ENCODE measurements around the gene GPATCH1. TPM values are rescaled to one million over a fixed set of nuclear protein-coding genes. Genes with fewer than 3 reads are reported as not detected.

The GPATCH1 gene
- total RNA-seq, 2 donors from 2014 or later, result 11.6 to 18.9 TPM

DNA sequence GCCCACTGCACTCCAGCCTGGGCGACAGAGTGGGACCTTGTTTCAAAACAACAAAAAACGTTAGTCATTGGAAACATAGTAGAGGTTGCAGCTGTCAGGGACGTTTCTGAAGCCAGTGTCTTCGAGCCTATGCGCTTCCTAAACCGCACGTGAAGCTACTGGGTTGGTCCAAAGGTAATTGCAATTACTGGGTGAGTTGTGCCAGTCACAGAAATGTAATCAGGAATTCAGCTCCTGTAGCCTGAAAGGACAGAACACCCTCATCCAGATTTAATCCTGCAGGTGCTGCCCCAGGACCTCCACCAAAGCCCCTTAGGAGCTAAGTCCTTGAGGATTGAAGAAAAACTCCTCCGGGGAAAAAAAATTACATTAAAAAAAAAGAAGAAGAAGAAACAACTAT, 13.9 kb upstream of the GPATCH1 start:
- Mint-ChIP-seq H3K9me3 (no peaks in the 10 kb centered on the region), H3K27me3 (ENCODE audit: low read depth) (peaks cover 15% of the 10 kb centered on the region), H3K36me3 (ENCODE audit: insufficient read depth in 2 of 2) (no peaks in the 10 kb centered on the region), H3K4me3 (no peak overlapping the region), H3K27ac (no peak overlapping the region), H3K4me1 (ENCODE audit: low read depth) (peaks cover 4% of the 10 kb centered on the region)
- DNase-seq, result no peak
- ATAC-seq (replicated peaks in 1 of 2), result no peak

DNA sequence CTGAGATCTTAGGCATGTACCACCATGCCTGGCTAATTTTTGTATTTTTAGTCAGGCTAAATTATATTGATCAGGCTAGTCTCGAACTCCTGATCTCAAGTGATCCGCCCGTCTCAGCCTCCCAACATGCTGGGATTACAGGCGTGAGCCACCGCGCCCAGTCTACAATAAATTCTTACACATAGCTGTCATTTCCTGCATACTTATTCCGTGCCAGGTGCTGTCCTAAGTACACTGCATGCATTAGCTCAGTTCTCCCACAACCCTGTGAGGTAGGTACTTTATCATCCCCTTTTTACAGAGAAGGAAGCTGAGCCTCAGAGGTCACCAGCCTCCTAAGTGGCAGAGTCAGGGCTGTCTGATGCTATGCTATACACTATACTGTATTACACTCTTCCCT, 9.1 kb upstream of the GPATCH1 start:
- no peaks in the 10 kb centered on the region for H3K36me3 Mint-ChIP-seq (ENCODE audit: insufficient read depth in 2 of 2)
- DNase-seq (no peak), ATAC-seq (replicated peaks in 1 of 2) (no peak)
- H3K4me1 Mint-ChIP-seq (ENCODE audit: low read depth), result no peaks in the 10 kb centered on the region
- no peaks in the 10 kb centered on the region for H3K27me3 Mint-ChIP-seq (ENCODE audit: low read depth)
- no peak overlapping the region for H3K27ac Mint-ChIP-seq
- H3K9me3 Mint-ChIP-seq, result no peaks in the 10 kb centered on the region
- H3K4me3 Mint-ChIP-seq, result no peak overlapping the region

DNA sequence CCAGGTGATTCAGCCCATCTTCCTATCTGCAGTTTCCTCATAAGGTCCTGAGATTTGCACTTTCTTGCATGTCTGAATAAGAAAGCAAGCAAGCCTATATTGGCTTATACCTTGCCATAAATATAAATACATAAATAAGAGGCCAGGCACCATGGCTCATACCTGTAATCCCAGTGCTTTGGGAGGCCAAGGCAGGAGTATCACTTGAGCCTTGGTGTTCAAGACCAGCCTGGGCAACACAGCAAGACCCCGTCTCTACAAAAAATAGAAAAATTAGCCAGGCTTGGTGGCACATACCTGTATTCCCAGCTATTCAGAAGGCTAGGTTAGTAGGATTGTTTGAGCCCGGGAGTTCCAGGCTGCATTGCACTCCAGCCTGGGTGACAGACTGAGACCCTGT, 5.5 kb upstream of the GPATCH1 start:
- H3K4me3 Mint-ChIP-seq, result no peak overlapping the region
- H3K27me3 Mint-ChIP-seq (ENCODE audit: low read depth), result no peaks in the 10 kb centered on the region
- H3K36me3 Mint-ChIP-seq (ENCODE audit: insufficient read depth in 2 of 2), result no peaks in the 10 kb centered on the region
- DNase-seq (no peak), ATAC-seq (replicated peaks in 1 of 2) (no peak)
- H3K9me3 Mint-ChIP-seq, result no peaks in the 10 kb centered on the region
- H3K27ac Mint-ChIP-seq, result no peak overlapping the region
- H3K4me1 Mint-ChIP-seq (ENCODE audit: low read depth), result peaks cover 8% of the 10 kb centered on the region

DNA sequence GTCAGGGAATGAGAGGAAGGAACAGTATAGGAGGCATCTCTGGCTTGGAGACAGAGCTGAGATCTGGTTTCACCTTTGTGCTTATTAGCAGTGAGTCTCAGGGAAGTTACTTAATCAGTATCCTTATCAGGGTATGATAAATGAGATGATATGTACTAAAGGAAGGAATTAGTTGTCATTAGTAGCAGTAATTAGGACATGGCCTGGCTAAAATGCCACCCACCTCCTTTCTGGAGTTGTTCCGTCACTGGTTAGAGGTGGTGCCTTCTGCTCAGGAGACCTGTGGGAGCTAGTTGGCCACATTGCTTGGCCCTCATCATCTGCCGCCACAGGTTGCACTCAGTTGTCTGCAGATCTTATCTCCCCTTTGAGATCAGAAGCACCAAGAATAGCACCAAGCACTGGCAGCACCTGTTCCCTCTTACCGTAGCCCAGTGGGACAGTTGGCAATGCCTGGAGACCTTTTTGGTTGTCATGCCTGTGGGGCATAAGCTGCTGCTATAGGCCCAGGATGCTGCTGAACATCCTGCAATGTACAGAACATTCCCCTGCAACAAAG, 4.7 kb downstream of the GPATCH1 start:
- no peak for ATAC-seq (replicated peaks in 1 of 2)
- Mint-ChIP-seq H3K4me1 (ENCODE audit: low read depth) (peaks cover 13% of the 10 kb centered on the region), H3K36me3 (ENCODE audit: insufficient read depth in 2 of 2) (peaks cover 0 to 13% of the 10 kb centered on the region in 2 donors), H3K27ac (no peak overlapping the region), H3K4me3 (no peak overlapping the region), H3K9me3 (no peaks in the 10 kb centered on the region), H3K27me3 (ENCODE audit: low read depth) (no peaks in the 10 kb centered on the region)
- no peak for DNase-seq

DNA sequence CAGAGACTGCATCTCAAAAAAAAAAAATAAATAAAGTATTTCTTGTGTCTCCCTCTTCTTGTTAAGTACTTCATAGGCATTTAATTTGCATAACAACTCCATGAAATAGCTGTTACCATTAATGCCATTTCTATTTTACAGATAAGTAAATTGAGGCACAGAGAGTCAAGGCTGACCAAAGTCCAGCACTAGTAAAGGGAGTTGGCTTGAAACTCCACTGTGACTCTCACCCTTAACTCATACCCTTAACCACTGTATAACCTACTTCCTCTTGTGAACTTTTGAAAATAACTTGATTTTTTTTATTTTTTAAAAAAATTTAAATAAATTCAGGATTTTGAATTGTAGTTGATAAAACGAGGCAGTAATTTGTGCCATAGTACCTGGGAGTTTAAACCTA, 6.0 kb downstream of the GPATCH1 start:
- Mint-ChIP-seq H3K4me3 (no peak overlapping the region), H3K27me3 (ENCODE audit: low read depth) (no peaks in the 10 kb centered on the region), H3K9me3 (no peaks in the 10 kb centered on the region), H3K36me3 (ENCODE audit: insufficient read depth in 2 of 2) (peaks cover 0 to 12% of the 10 kb centered on the region in 2 donors), H3K27ac (no peak overlapping the region), H3K4me1 (ENCODE audit: low read depth) (peaks cover 3% of the 10 kb centered on the region)
- no peak for DNase-seq
- no peak for ATAC-seq (replicated peaks in 1 of 2)

DNA sequence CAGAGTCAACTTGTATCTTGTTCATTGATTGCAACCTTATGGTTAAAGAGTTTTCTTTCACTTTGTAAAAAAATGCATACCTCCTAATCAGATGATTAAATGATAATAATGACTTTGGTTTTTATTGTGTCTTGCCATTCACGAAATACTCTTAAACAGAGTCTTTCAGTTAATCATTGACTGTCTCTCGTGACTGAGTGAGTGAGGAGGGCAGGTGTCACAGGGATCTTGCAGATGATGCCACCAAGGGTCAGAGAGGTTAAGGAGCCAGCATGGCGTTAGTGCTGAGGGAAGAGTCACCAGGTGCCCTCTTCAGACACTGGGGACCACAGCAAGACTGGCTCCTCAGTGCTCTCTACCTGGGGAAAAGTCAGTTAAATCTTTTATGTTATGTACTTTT, 8.0 kb downstream of the GPATCH1 start:
- Mint-ChIP-seq H3K4me3 (no peak overlapping the region), H3K9me3 (no peaks in the 10 kb centered on the region), H3K36me3 (ENCODE audit: insufficient read depth in 2 of 2) (peaks cover 0 to 16% of the 10 kb centered on the region in 2 donors), H3K4me1 (ENCODE audit: low read depth) (no peaks in the 10 kb centered on the region), H3K27ac (no peak overlapping the region), H3K27me3 (ENCODE audit: low read depth) (no peaks in the 10 kb centered on the region)
- no peak for ATAC-seq (replicated peaks in 1 of 2)
- DNase-seq, result no peak

DNA sequence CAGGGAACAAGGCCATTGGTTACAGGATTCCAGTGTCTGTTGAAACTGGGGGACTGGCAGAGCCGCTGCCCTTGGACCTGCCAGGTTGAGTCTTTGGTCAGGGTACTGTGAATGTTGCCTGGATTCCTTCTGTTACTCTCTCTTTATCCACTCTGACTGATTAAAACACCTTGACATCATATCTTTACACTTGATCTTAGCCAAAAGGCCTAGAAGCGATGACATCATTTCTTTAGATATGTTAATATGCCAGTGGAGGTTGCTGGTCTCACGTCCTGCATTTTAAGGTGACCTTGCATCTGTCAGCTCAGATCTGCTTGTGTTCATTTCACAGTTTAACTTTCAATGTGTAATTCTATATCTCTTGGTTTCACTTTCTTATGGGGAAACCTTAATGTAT, 9.2 kb downstream of the GPATCH1 start:
- H3K4me1 Mint-ChIP-seq (ENCODE audit: low read depth), result no peaks in the 10 kb centered on the region
- no peak overlapping the region for H3K4me3 Mint-ChIP-seq
- H3K36me3 Mint-ChIP-seq (ENCODE audit: insufficient read depth in 2 of 2), result peaks cover 0 to 16% of the 10 kb centered on the region in 2 donors
- no peaks in the 10 kb centered on the region for H3K27me3 Mint-ChIP-seq (ENCODE audit: low read depth)
- DNase-seq, result no peak
- no peaks in the 10 kb centered on the region for H3K9me3 Mint-ChIP-seq
- no peak overlapping the region for H3K27ac Mint-ChIP-seq
- ATAC-seq (replicated peaks in 1 of 2), result no peak

DNA sequence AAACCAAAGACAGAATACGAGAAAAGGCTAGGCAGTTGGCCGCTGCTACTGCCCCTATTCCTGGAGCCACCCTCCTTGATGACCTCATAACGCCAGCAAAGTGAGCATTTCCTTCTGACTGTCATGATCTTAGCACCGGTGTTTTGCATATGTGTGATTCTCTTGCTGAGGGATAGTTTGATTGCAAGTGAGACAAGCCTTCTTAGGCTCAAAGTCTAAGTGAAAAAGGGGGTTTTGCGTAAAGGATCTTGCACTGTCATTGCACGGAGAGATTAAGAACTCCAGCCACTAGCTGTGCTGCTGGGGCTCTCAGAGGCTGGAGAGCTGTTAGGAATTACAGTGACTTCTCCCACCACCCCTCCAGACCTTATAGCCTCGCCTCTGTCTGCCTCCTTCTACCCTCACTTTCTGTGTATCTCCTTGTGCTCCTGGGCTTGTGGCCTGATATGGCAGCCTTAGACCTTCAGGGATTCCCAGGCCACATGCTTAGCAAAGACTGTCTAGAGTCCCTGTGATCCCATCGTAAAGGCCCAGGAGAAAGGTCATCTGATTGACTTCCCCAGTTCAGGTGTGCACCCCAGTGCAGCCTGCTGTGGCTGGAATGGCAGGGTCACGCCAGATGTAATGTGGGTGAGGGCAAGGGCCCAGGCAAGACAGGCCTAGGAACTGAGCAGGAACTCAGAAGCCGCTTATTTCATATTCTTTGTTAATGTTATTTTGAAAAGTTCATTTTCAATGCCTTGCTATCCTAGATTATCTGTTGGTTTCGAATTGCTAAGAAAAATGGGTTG, 12.6 kb downstream of the GPATCH1 start:
- Mint-ChIP-seq H3K9me3 (no peaks in the 10 kb centered on the region), H3K27me3 (ENCODE audit: low read depth) (no peaks in the 10 kb centered on the region), H3K27ac (no peak overlapping the region), H3K4me1 (ENCODE audit: low read depth) (no peaks in the 10 kb centered on the region), H3K36me3 (ENCODE audit: insufficient read depth in 2 of 2) (peaks cover 2 to 28% of the 10 kb centered on the region in 2 donors), H3K4me3 (no peak overlapping the region)
- DNase-seq (no peak), ATAC-seq (replicated peaks in 1 of 2) (no peak)

DNA sequence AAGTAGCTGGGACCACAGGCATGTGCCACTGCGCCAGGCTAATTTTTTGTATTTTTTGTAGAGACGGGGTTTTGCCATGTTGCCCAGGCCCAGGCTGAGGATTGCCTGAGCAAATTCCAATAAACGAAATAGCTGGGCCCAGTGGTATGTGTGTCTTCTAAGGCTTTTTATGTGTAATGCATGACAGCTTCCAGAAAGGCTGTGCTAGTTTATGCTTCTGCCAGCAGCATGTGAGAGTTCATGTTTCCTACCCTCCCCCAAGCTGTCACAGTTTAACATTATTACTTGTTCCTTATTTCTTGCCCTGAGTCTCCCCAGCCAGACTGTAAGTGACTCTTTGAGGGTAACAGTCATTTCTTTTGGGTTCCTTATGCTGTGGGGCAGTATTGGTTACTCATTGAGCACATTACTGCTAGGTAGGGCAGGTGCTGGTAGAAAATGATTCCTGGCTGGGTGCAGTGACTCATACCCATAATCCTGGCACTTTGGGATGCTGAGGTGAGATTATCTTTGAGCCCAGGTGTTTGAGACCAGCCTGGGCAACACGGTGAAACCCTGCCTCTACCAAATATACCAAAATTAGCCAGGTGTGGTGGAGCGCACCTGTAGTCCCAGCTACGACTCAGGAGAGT, 13.6 kb downstream of the GPATCH1 start:
- no peak for ATAC-seq (replicated peaks in 1 of 2)
- H3K27ac Mint-ChIP-seq, result no peak overlapping the region

DNA sequence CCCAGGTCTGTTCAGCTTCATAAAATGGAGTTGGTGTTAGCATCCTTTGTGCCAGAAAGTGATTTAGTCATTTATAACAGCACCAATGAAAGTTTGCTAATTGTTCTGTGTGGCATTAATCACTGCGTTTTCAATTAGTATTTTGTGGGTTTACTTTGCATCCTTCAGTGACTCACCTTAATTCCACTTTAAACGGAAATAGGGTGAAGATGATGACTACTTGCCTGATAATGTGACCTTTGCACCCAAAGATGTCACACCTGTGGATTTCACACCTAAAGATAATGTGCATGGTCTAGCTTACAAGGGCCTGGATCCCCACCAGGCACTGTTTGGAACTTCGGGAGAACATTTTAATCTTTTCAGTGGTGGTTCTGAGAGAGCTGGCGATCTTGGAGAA, 15.0 kb downstream of the GPATCH1 start:
- Mint-ChIP-seq H3K27me3 (ENCODE audit: low read depth) (no peaks in the 10 kb centered on the region), H3K9me3 (no peaks in the 10 kb centered on the region), H3K4me1 (ENCODE audit: low read depth) (no peaks in the 10 kb centered on the region), H3K27ac (no peak overlapping the region), H3K36me3 (ENCODE audit: insufficient read depth in 2 of 2) (peaks cover 2 to 28% of the 10 kb centered on the region in 2 donors), H3K4me3 (no peak overlapping the region)
- DNase-seq (no peak), ATAC-seq (replicated peaks in 1 of 2) (no peak)

More for the DNA sequence above, 13.6 kb downstream of the GPATCH1 start:
- Mint-ChIP-seq H3K9me3 (no peaks in the 10 kb centered on the region), H3K36me3 (ENCODE audit: insufficient read depth in 2 of 2) (peaks cover 2 to 27% of the 10 kb centered on the region in 2 donors), H3K4me3 (no peak overlapping the region), H3K27me3 (ENCODE audit: low read depth) (no peaks in the 10 kb centered on the region), H3K4me1 (ENCODE audit: low read depth) (no peaks in the 10 kb centered on the region)
- no peak for DNase-seq

DNA sequence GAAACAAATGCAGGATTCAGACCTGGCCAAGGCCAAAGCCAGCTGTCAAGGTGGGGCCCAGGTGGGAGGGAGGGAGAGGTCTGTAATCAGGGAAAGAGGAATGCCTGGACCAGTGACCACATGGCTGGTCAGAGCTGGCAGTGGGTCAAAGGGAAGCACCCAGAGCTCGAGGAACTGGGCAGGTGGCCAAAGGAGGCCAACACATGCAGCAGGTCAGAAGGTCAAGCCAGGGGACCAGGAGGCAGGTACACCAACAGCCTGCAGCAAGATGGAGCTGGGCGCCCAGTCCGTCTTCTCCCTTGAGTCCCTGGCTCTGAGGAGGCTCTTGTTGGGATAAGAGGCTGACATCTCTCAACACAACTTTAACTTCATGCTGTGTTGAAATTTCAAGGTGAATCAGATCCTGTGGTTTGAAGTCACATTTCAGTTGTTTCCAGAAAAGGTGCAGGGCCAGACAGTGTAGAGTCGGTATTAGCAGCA, 17.1 kb downstream of the GPATCH1 start:
- DNase-seq, result no peak
- peaks cover 3 to 23% of the 10 kb centered on the region in 2 donors for H3K36me3 Mint-ChIP-seq (ENCODE audit: insufficient read depth in 2 of 2)
- no peaks in the 10 kb centered on the region for H3K4me1 Mint-ChIP-seq (ENCODE audit: low read depth)
- H3K4me3 Mint-ChIP-seq, result no peak overlapping the region
- no peak overlapping the region for H3K27ac Mint-ChIP-seq
- no peaks in the 10 kb centered on the region for H3K27me3 Mint-ChIP-seq (ENCODE audit: low read depth)
- no peaks in the 10 kb centered on the region for H3K9me3 Mint-ChIP-seq
- no peak for ATAC-seq (replicated peaks in 1 of 2)

DNA sequence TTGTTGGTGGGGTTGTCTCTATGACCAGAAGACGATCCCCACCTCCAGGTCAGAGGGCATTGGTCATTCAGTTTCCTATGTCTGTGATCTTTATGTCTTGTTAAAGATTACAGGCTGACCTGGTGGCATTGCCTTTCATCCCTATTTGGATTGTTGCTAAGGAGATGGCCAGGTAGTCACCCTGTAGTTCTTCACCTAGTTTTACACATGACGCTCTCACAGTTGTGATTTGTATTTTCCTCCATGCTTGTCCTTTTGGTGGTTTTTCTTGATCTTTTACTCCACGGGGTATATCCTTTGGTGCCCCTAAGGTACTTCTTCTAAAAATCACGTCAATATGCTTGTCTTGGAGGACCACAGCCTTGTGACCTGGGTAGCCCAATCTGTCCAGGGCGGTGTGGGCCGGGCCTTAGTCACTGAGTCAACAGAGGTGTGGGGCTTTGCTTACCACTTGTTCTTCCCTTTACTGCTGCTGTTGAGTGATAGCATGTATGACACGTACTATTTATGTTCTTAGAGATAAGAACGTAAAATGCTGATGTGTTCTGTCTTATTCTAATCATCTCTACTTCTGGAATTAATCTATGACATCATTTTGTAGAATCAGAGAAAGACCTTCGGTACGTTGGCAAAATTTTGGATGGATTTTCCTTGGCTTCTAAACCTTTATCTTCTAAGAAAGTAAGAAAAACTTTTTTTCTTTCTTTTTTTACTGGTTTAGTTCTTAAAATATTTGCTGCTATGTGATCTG, 20.1 kb downstream of the GPATCH1 start:
- Mint-ChIP-seq H3K27me3 (ENCODE audit: low read depth) (no peaks in the 10 kb centered on the region), H3K36me3 (ENCODE audit: insufficient read depth in 2 of 2) (peaks cover 4 to 22% of the 10 kb centered on the region in 2 donors), H3K27ac (no peak overlapping the region), H3K9me3 (no peaks in the 10 kb centered on the region), H3K4me1 (ENCODE audit: low read depth) (no peaks in the 10 kb centered on the region), H3K4me3 (no peak overlapping the region)
- DNase-seq (no peak), ATAC-seq (replicated peaks in 1 of 2) (no peak)

DNA sequence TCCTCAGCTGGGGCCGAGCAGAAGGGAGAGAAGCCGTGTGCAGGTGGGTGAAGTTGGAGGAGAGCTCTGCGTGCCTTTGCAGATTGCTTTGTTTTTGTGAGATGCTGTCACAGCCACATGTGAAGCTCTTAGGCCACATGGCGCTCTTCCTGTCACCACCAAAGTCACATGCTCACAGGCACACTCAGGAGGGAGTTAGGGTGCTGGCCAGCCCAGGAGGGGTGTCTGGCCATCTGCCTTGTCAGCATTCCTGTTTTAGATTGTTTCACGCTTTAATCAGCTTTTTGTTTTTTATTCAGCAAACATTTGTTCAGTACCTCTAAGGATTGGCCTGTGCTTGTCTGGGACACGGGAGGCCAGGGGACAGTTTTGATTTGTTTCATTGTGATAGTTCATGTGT, 21.9 kb downstream of the GPATCH1 start:
- no peak for DNase-seq
- no peak overlapping the region for H3K27ac Mint-ChIP-seq
- no peaks in the 10 kb centered on the region for H3K27me3 Mint-ChIP-seq (ENCODE audit: low read depth)
- H3K9me3 Mint-ChIP-seq, result no peaks in the 10 kb centered on the region
- no peak for ATAC-seq (replicated peaks in 1 of 2)
- H3K4me1 Mint-ChIP-seq (ENCODE audit: low read depth), result no peaks in the 10 kb centered on the region
- H3K36me3 Mint-ChIP-seq (ENCODE audit: insufficient read depth in 2 of 2), result peaks cover 2 to 18% of the 10 kb centered on the region in 2 donors
- H3K4me3 Mint-ChIP-seq, result no peak overlapping the region

Measured in activated T-cell treated with anti-CD3 and anti-CD28 coated beads, Interleukin-2, amount 50 U/mL, for 72 hours (primary cell).